ENCODE measurements around the gene ERG.

Gene ERG

GRCh38 chr21:38392661-38393060 lies 105.6 kb downstream of the ERG start:
- H3K4me3 ChIP-seq (ENCODE audit: low read depth, low read length), result no peak overlapping the region
- DNase-seq (ENCODE audit: low read depth), result no peak
- TF ChIP-seq MYC (IDR thresholded peaks at IDR 0.05; ENCODE audit: low read depth, low read length), result no peak
- TF ChIP-seq, protein P1, sequence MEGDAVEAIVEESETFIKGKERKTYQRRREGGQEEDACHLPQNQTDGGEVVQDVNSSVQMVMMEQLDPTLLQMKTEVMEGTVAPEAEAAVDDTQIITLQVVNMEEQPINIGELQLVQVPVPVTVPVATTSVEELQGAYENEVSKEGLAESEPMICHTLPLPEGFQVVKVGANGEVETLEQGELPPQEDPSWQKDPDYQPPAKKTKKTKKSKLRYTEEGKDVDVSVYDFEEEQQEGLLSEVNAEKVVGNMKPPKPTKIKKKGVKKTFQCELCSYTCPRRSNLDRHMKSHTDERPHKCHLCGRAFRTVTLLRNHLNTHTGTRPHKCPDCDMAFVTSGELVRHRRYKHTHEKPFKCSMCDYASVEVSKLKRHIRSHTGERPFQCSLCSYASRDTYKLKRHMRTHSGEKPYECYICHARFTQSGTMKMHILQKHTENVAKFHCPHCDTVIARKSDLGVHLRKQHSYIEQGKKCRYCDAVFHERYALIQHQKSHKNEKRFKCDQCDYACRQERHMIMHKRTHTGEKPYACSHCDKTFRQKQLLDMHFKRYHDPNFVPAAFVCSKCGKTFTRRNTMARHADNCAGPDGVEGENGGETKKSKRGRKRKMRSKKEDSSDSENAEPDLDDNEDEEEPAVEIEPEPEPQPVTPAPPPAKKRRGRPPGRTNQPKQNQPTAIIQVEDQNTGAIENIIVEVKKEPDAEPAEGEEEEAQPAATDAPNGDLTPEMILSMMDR (IDR thresholded peaks at IDR 0.05; ENCODE audit: low read depth, low read length), result no peak
- TF ChIP-seq, protein P2, sequence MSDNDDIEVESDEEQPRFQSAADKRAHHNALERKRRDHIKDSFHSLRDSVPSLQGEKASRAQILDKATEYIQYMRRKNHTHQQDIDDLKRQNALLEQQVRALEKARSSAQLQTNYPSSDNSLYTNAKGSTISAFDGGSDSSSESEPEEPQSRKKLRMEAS (IDR thresholded peaks at IDR 0.05; ENCODE audit: low read depth, low read length), result no peak

GRCh38 chr21:38389896-38390295 lies 108.4 kb downstream of the ERG start:
- no peak for DNase-seq (ENCODE audit: low read depth)
- no peak overlapping the region for H3K4me3 ChIP-seq (ENCODE audit: low read depth, low read length)
- TF ChIP-seq, protein P1 (IDR thresholded peaks at IDR 0.05; ENCODE audit: low read depth, low read length), result no peak
- TF ChIP-seq MYC (IDR thresholded peaks at IDR 0.05; ENCODE audit: low read depth, low read length) (no peak), POLR2A (IDR thresholded peaks at IDR 0.05; ENCODE audit: extremely low read depth, insufficient read length) (no peak)
- TF ChIP-seq, protein P2 (IDR thresholded peaks at IDR 0.05; ENCODE audit: low read depth, low read length), result no peak

DNA sequence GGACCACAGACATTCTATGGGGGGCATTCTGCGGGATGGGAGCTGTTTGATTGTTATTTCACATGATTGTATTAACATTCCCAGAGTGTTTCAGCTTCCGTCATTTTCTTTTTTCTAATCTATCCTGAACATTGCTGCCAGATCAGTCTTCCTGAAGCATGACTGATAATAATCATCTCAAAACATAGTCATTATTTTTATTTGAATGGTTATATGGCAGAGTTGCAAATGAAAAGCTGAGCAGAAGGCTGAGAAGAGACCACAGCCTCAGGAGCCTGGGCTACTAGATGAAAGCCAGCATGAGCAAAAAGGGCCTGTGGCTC lies 109.0 kb downstream of the ERG start:
- TF ChIP-seq, protein P1 (IDR thresholded peaks at IDR 0.05; ENCODE audit: low read depth, low read length), result no peak
- no peak for TF ChIP-seq MYC (IDR thresholded peaks at IDR 0.05; ENCODE audit: low read depth, low read length)
- TF ChIP-seq, protein P2 (IDR thresholded peaks at IDR 0.05; ENCODE audit: low read depth, low read length), result no peak
- TF ChIP-seq POLR2A (IDR thresholded peaks at IDR 0.05; ENCODE audit: extremely low read depth, insufficient read length), result no peak
- no peak for DNase-seq (ENCODE audit: low read depth)
- H3K4me3 ChIP-seq (ENCODE audit: low read depth, low read length), result no peak overlapping the region

GRCh38 chr21:38388647-38389353 lies 109.5 kb downstream of the ERG start:
- TF ChIP-seq, protein P1 (IDR thresholded peaks at IDR 0.05; ENCODE audit: low read depth, low read length), result no peak
- no peak for TF ChIP-seq MYC (IDR thresholded peaks at IDR 0.05; ENCODE audit: low read depth, low read length)
- TF ChIP-seq POLR2A (IDR thresholded peaks at IDR 0.05; ENCODE audit: extremely low read depth, insufficient read length), result no peak
- TF ChIP-seq, protein P2 (IDR thresholded peaks at IDR 0.05; ENCODE audit: low read depth, low read length), result no peak
- DNase-seq (ENCODE audit: low read depth), result no peak

GRCh38 chr21:38388203-38388602 lies 110.1 kb downstream of the ERG start:
- no peak for DNase-seq (ENCODE audit: low read depth)
- no peak overlapping the region for H3K4me3 ChIP-seq (ENCODE audit: low read depth, low read length)
- TF ChIP-seq, protein P2 (IDR thresholded peaks at IDR 0.05; ENCODE audit: low read depth, low read length), result no peak
- no peak for TF ChIP-seq MYC (IDR thresholded peaks at IDR 0.05; ENCODE audit: low read depth, low read length)

More at GRCh38 chr21:38388647-38389353, 109.5 kb downstream of the ERG start:
- H3K4me3 ChIP-seq (ENCODE audit: low read depth, low read length), result no peak overlapping the region

GRCh38 chr21:38386967-38387366 lies 111.3 kb downstream of the ERG start:
- H3K4me3 ChIP-seq (ENCODE audit: low read depth, low read length), result peak overlapping the region; percentile 14
- DNase-seq (ENCODE audit: low read depth), result peak; percentile 91
- TF ChIP-seq, protein P1 (IDR thresholded peaks at IDR 0.05; ENCODE audit: low read depth, low read length), result no peak
- TF ChIP-seq MYC (IDR thresholded peaks at IDR 0.05; ENCODE audit: low read depth, low read length) (no peak), POLR2A (IDR thresholded peaks at IDR 0.05; ENCODE audit: extremely low read depth, insufficient read length) (no peak)
- TF ChIP-seq, protein P2 (IDR thresholded peaks at IDR 0.05; ENCODE audit: low read depth, low read length), result 0 out of 2 replicates have a peak, but pooled peaks have one; percentile 22
